Stimulated activated CD4-positive, alpha-beta T cell treated with anti-CD3 and anti-CD28 coated beads, Interleukin-15, amount 100 ng/mL, for 1 hour (primary cell): ENCODE measurements around the gene DISP2.

Experiments used
- DNase-seq, 2 donors: peaks; one replicate each; pipeline ENCODE4 v3.0.0-alpha.2; 2020; ENCODE audit warnings: low read depth in 1 of 2, low spot score in 1 of 2

DISP2 gene

DNA sequence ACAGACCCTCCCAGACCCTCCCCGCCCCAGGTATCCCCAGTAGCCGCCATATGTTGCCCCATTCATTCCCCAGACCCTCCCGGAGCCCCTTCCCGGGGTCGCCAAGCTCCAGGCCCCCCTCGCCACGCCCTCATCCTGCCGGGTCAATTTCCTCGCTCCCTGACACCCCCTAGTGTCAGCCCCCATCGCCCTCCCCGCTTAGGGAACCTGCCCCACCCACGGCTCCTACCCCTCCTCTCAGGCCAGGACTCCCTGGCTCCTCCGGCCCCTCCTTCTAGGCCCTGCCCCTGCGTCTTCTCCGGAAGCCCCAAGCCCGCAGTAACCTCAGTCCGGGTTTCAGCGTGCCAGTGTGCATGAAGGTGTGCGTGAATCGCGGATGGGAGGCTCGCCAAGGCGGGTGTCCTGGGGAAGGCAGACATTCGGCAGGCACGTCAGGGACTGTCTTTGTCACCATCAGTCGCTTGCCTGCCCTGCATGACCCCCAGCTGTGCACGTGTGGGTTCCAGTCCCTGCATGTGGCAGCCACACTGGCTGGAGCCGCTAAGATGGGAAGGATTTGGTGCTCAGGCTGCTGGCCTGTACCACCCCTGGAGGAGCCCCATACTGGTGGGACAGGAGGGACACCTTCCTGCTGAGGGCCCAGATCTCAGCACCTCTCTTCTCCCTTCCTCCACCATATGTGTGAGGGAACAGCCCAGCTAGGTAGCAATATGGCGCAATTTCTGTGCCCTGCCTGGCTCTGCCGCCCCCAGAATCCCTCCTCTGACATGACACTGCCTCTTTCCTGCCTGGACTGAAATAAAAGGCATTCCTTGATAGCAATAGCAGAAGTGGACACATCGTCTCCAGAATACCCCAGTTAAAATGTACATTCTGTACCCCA, 693 bp downstream of the DISP2 start:
- DNase-seq = no peak

- no peak for DNase-seq
These were observed 2.0 kb downstream of the DISP2 start for GRCh38 chr15:40360015-40360414.

DNA sequence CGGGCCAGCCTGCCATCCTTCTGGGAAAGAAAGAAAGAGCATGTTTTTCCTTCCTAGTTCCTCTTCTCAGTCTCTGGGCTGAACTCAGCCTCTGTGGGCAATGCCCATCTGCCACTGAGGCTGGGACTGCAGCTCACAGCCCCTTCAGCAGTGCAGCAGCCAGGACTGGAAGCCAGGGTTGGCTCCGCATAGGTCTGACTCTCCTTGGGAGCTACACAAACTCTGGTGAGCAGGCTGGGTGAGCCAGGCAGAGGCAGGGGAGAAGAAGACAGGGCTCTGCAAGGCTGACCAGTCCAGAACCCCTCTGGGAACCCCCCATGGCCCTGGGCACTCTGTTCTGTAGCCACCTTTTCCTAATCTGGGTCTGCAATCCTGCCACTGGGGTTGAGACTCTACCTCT, 3.6 kb downstream of the DISP2 start:
- DNase-seq = no peak

DNA sequence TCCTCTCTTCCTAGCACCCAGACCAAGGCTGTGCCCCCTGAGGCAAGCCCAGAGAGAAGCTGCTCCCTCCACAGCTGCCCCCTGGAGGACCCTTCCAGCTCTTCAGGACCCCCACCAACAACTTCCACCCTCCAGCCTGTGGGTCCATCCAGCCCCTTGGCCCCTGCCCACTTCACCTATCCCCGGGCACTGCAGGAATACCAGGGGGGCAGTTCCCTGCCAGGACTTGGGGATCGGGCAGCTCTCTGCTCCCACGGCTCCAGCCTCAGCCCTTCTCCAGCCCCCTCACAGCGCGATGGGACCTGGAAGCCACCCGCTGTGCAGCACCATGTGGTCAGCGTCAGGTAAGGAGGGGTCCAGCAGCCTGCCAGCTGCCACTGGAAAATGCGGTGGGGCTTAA, 5.6 kb downstream of the DISP2 start:
- no peak for DNase-seq

GRCh38 chr15:40364251-40364650, 6.2 kb downstream of the DISP2 start:
- DNase-seq = no peak

GRCh38 chr15:40365016-40365415, 7.0 kb downstream of the DISP2 start:
- no peak for DNase-seq

- no peak for DNase-seq
These were observed 7.8 kb downstream of the DISP2 start for GRCh38 chr15:40365624-40366456.

GRCh38 chr15:40366457-40367370, 8.7 kb downstream of the DISP2 start:
- no peak for DNase-seq

DNA sequence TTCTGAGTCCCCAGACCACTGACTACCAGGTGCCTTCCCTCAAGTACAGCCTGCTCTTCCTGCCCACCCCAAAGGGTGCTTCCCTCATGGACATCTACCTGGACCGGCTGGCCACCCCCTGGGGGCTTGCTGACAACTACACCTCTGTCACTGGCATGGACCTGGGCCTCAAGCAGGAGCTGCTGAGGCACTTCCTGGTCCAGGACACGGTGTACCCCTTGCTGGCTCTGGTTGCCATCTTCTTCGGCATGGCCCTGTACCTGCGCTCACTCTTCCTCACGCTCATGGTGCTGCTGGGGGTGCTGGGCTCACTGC, 9.3 kb downstream of the DISP2 start:
- no peak for DNase-seq

DNA sequence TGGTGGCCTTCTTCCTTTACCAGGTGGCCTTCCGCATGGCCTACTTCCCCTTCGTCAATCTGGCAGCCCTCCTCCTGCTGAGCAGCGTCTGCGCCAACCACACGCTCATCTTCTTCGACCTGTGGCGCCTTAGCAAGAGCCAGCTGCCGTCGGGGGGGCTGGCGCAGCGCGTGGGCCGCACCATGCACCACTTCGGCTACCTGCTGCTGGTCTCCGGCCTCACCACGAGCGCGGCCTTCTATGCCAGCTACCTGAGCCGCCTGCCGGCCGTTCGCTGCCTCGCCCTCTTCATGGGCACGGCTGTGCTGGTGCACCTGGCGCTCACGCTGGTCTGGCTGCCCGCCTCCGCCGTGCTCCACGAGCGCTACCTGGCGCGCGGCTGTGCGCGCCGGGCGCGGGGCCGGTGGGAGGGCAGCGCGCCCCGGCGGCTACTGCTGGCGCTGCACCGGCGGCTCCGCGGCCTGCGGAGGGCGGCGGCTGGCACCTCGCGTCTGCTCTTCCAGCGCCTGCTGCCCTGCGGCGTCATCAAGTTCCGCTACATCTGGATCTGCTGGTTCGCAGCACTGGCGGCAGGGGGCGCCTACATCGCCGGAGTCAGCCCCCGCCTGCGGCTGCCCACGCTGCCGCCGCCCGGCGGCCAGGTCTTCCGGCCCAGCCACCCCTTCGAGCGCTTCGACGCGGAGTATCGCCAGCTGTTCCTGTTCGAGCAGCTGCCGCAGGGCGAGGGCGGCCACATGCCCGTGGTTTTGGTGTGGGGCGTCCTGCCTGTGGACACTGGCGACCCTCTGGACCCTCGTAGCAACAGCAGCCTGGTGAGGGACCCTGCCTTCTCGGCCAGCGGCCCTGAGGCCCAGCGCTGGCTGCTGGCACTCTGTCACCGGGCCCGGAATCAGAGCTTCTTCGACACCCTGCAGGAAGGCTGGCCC, 9.9 kb downstream of the DISP2 start:
- peak; percentile 69 to 76 for DNase-seq

- DNase-seq = no peak
These were observed 10.9 kb downstream of the DISP2 start for GRCh38 chr15:40368719-40369473.

GRCh38 chr15:40369474-40369869, 11.5 kb downstream of the DISP2 start:
- no peak for DNase-seq

DNA sequence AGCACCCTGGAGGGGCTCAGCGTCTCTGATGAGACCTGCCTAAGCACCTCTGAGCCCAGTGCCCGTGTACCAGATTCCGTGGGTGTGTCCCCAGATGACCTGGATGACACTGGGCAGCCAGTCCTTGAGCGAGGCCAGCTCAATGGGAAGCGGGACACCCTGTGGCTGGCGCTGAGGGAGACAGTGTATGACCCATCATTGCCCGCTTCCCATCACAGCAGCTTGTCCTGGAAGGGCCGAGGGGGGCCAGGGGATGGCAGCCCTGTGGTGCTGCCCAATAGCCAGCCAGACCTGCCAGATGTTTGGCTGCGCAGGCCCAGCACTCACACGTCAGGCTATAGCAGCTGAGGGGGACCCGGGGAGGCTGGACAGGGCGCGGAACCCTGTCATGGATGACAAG, 12.0 kb downstream of the DISP2 start:
- DNase-seq = no peak

DNA sequence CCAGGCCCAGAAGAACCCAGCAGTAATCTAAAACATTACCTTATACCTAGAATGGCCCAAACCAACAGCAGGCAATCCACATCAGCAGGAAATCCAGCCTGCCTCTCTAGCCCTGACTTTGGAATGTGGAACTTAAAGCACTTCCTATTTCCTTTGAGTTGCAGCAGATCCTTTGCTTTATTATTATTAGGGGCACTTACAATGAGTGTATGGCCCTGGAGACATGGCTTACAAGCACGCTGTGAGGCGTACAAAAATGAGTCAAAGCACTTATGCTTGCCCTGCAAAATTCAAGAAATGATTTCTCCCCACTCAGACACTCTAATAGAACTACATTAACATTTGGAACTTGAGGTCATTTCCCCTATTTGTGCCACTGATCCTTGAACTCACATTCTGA, 15.0 kb downstream of the DISP2 start:
- no peak for DNase-seq

DNA sequence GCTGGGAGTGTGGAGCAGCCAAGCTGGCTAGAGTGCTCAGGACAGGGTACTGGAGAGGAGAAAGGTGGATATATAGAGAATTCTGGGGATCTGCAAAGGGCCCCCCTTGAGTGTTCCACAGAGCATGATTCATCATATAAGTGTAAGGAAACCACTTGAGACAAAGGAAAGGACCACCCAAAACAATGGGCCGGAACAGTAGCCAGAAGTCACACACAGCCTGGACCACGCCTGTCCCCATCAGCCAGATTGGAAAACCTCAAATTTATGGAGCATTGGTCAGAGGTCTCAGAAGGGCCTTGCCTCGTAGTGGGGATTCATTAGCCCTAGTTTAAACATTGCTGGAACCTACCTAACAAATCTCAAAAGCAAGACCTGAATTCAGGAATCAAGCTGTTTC, 19.6 kb downstream of the DISP2 start:
- DNase-seq = no peak

- no peak for DNase-seq
These were observed 21.4 kb downstream of the DISP2 start for GRCh38 chr15:40379374-40379773.

- no peak for DNase-seq
These were observed 21.8 kb downstream of the DISP2 start for GRCh38 chr15:40379853-40380252.

- no peak for DNase-seq
These were observed 22.6 kb downstream of the DISP2 start for GRCh38 chr15:40380636-40381035.

DNA sequence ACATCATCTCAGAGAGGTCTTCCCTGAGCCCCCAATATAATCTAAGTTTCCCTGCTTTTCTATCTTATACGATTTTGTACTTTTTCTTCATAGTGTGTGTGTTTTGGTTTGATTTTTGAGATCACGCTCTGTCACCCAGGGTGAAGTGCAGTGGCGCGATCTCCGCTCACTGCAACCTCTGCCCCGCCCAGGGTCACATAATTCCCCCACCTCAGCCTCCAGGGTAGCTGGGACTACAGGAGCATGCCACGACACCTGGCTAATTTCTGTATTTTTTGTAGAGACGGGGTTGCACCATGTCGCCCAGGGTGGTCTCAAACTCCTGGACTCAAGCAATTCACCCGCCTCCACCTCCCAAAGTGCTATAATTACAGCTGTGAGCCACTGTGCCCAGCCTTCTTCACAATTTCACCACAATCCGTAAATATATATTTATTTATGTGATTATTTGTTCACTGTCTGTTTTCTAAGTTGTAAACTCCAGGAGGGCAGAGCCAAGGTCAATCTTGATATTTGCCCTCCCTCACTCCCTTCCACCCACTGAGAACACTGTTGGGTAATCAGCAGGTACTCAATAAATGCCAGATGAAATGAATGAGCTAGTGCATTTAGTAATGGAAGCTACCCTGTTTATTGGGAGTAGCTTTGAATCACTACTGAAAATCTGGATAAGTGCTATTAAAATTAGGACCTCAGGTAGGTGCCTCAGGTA, 24.0 kb downstream of the DISP2 start:
- no peak for DNase-seq
